Tibial nerve (tissue), 4 donors: ENCODE results near the gene FTSJ3.

Experiments
- EP300 ChIP-seq, 2 donors: sonication (generic); formaldehyde crosslinking; IDR thresholded peaks; one replicate each; pipeline ENCODE4 v1.6.1; 2017; ENCODE audit warnings: antibody characterized with exemption in 2 of 2, mild to moderate bottlenecking in 1 of 2
- POLR2A ChIP-seq, 2 donors: fragments of 450-650 bp; IDR thresholded peaks; one replicate each; pipeline ENCODE4 v1.6.1; 2017; ENCODE audit warnings: antibody characterized with exemption in 2 of 2, mild to moderate bottlenecking in 2 of 2, moderate library complexity in 2 of 2
- TF ChIP-seq, protein P1 (sequence below), 5 experiments: fragments of 200-600 bp in 3 of 5; fragments of 450-650 bp in 2 of 5; sonication (generic) in 3 of 5; IDR thresholded peaks; one replicate each; pipeline ENCODE4 v1.5.1; 2016 to 2019; ENCODE audit warnings: antibody characterized with exemption in 5 of 5, mild to moderate bottlenecking in 3 of 5, moderate library complexity in 2 of 5

DNA sequence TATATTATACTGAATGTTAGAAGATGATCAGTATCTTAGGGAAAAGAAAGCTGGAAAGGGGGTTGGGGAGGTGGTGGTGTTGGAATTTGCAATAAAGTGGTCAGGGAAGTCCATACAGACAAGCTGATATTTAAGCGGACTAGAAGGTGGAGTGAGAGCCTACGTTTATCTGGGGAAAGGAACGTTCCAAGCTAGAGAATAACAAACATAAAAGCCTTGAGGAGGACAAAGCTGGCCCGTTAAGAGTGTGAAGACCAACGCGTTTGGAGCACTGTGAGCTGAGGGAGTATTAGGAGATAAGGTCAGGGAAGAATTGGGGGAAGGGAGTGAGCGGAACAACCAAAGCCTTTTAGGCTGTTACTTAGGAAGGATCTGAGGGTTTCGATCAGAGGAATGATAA, 52.0 kb downstream of the FTSJ3 start:
- no peak for TF ChIP-seq POLR2A (IDR thresholded peaks at IDR 0.05)
- TF ChIP-seq, protein P1, sequence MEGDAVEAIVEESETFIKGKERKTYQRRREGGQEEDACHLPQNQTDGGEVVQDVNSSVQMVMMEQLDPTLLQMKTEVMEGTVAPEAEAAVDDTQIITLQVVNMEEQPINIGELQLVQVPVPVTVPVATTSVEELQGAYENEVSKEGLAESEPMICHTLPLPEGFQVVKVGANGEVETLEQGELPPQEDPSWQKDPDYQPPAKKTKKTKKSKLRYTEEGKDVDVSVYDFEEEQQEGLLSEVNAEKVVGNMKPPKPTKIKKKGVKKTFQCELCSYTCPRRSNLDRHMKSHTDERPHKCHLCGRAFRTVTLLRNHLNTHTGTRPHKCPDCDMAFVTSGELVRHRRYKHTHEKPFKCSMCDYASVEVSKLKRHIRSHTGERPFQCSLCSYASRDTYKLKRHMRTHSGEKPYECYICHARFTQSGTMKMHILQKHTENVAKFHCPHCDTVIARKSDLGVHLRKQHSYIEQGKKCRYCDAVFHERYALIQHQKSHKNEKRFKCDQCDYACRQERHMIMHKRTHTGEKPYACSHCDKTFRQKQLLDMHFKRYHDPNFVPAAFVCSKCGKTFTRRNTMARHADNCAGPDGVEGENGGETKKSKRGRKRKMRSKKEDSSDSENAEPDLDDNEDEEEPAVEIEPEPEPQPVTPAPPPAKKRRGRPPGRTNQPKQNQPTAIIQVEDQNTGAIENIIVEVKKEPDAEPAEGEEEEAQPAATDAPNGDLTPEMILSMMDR (IDR thresholded peaks at IDR 0.05), result no peak
- no peak for TF ChIP-seq EP300 (IDR thresholded peaks at IDR 0.05)
